ENCODE measurements around the gene PDRG1.
A peak's percentile ranks its signal among the peaks of the same experiment; 100 is the strongest.

Gene PDRG1

DNA sequence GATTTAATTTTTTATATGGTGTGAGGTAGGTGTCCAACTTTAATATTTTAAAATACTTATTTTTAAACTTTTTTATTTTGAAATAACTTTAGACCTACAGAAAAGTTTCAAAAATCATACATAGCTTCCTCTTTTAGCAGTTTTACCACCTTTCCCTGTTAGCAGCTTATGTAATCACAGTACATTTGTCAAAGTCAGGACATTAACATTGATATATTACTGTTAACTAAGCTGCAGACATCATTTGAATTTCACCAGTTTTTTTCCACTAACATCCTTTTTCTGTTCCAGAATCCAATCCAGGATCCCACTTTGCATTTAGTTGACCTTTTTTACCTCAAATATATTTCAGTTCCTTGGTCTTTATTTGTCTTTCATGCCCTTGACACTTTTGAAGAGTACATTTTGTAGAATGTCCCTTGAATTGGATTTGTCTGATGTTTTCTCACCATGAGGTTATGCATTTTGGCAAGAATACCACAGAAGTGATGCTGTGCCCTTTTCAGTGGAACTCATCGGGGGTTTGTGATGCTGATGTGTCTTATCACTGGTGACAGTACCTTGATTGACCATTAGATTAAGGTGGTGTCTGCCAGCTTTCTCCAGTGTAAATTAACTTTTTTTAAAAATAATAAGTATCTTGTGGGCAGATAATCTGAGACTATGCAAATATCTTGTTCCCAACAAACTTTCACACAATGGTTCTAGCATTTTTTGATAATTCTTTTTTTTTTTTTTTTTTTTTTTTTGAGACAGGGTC, 48.0 kb downstream of the PDRG1 start:
- no peak for DNase-seq

DNA sequence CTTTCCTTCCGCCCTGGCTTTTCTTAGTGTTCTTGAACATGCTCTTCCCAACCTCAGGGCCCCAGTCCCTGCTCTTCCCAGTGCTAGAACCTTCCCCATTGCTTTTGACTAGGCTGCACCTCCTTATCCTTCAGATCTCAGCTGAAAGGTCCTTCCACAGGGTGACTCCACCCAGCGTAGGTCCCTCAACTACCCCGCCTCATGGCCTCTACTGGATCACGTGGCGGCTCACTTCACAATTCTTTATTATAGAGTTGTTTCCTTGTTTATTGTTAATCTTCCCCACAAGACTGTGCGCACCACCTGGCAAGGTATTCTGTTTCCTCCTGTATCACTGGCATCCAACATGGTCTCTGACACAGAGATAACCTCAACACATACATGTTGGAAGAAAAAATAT, 50.2 kb downstream of the PDRG1 start:
- DNase-seq: no peak

DNA sequence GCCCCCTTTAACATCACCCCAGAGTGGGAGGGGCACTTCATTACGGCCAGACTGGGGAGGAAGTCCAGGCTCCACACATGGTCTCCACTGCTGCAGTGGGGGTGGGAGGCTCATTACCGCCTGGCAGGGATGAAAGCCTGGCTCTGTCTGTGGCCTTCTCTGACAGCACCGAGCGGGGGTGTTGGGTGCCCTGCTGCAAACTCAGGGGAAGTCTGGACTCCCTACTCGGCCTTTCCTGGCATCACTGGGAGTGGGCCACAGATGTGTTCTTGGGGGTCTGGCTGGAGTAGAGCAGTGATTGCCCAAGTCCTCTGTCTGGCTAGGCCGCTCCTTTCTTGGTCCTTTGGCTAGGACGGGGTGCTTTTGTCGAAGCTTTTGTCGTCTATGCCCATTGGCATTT, 54.3 kb downstream of the PDRG1 start:
- no peak for DNase-seq

DNA sequence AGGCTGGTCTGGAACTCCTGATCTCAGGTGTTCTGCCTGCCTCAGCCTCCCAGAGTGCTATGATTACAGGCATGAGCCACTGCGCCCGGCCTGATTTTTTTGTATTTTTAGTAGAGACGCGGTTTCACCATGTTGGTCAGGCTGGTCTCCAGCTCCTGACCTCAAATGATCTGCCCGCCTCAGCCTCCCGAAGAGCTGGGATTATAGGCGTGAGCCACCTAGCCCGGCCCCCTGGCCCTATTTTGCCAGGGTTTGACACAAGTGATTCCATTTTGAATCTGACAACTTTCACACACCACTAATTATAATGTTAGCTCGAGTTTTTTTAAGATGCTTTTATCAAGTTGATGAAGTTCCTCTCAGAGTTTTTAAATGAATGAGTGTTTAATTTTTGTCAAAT, 55.8 kb downstream of the PDRG1 start:
- no peak for DNase-seq

DNA sequence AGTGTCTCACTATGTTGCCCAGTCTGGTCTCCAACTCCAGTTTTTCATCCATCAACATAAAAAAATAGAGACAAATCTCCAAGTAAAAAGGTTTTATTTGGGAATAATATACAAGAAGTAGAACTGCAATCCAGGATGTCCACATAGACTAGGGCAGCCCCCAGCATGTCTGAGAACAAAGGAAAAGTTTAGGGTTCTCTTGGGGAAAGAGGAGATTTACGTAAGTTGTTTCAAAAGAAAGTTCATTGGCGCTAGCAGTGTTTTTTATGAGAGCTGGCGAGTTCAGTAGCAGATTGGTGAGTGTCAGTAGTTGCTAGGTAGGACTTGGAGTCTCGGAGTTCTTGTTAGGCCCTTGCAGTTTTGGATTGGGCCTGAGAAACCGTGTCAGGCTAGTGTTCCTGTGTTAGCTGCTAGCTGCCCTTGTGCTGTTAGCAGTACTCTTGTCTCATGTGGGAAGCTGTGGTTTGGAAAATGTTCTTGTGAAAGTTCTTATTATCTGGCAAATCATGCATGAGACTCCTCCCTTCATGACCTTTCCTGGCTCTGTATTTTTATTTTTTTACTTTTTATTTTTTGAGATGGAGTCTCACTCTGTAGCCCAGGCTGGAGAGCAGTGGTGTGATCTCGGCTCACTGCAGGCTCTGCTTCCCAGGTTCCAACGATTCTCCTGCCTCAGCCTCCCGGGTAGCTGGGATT, 56.7 kb downstream of the PDRG1 start:
- peak; percentile 9 for DNase-seq

Measured in fibroblast of skin of right quadriceps (primary cell).